ENCODE data around the gene NUTM2D.
"Not testable (repeated sequence)": the region's sequence is repeated elsewhere in the genome, so short reads cannot be mapped to it uniquely, and the experiment has no call there.

Gene NUTM2D

GRCh38 chr10:87341546-87342142 is 15.9 kb upstream of the NUTM2D start:
- not testable (repeated sequence) for H3K18ac ChIP-seq (ENCODE audit: low read length); H2BK12ac ChIP-seq (ENCODE audit: low read length); H4K8ac ChIP-seq (ENCODE audit: low read depth, low read length); H2BK15ac ChIP-seq (ENCODE audit: low read length); H3K27ac ChIP-seq (replicated peaks; ENCODE audit: low read length); H3K14ac ChIP-seq (ENCODE audit: low read length); H3K36me3 ChIP-seq (replicated peaks in 1 of 2; ENCODE audit: control insufficient read depth in 2 of 2, insufficient read depth in 2 of 2, low read length in 2 of 2); H3K79me1 ChIP-seq (ENCODE audit: low read depth, low read length); H4K91ac ChIP-seq (ENCODE audit: low read depth, low read length, poor library complexity); H2BK5ac ChIP-seq (ENCODE audit: low read length); H3K4ac ChIP-seq (ENCODE audit: low read length); H3K4me1 ChIP-seq (ENCODE audit: control insufficient read depth in 2 of 2, insufficient read depth in 1 of 2, low read depth in 1 of 2, low read length in 2 of 2); H3K9me3 ChIP-seq (replicated peaks in 1 of 2; ENCODE audit: control insufficient read depth in 2 of 2, insufficient read depth in 1 of 2, low read depth in 1 of 2, low read length in 2 of 2); H2AK5ac ChIP-seq (ENCODE audit: low read depth, low read length); H2BK120ac ChIP-seq (ENCODE audit: low read depth, low read length); H3K23ac ChIP-seq (ENCODE audit: low read depth, low read length, poor library complexity); H3K27me3 ChIP-seq (ENCODE audit: control insufficient read depth in 3 of 3, insufficient read depth in 3 of 3, low read depth in 1 of 3, low read length in 3 of 3)
- H3K9ac ChIP-seq (ENCODE audit: low read depth, low read length, poor library complexity) = peak overlapping the region; percentile 86
- peak overlapping the region; percentile 85 for H2AFZ ChIP-seq (ENCODE audit: low read length)
- H3K4me3 ChIP-seq (ENCODE audit: low read length in 2 of 2) = peak overlapping the region; percentile 50 to 79
- no CpG with 5 or more reads among the region's 54 CpGs for WGBS, 2 donors (ENCODE audit: extremely low coverage in 2 of 2, insufficient read length in 2 of 2, insufficient replicate concordance in 1 of 2)
- H3K4me2 ChIP-seq (ENCODE audit: insufficient read depth, low read length, poor library complexity, severe bottlenecking) = peak overlapping the region; percentile 33
- DNase-seq (ENCODE audit: low spot score) = peak; percentile 1

GRCh38 chr10:87342249-87342710 is 15.3 kb upstream of the NUTM2D start:
- Histone ChIP-seq H2AFZ (ENCODE audit: low read length) (peak overlapping the region; percentile 85), H3K4me3 (ENCODE audit: low read length in 2 of 2) (peak overlapping the region; percentile 66 to 88), H3K4me2 (ENCODE audit: insufficient read depth, low read length, poor library complexity, severe bottlenecking) (peak overlapping the region; percentile 25), H3K9ac (ENCODE audit: low read depth, low read length, poor library complexity) (peak overlapping the region; percentile 81), H3K27ac (replicated peaks; ENCODE audit: low read length) (peak overlapping the region; percentile 87), H3K18ac (ENCODE audit: low read length) (peak overlapping the region; percentile 92)
- not testable (repeated sequence) for H3K79me1 ChIP-seq (ENCODE audit: low read depth, low read length); H3K9me3 ChIP-seq (replicated peaks in 1 of 2; ENCODE audit: control insufficient read depth in 2 of 2, insufficient read depth in 1 of 2, low read depth in 1 of 2, low read length in 2 of 2); H2BK12ac ChIP-seq (ENCODE audit: low read length); H4K8ac ChIP-seq (ENCODE audit: low read depth, low read length); H2BK15ac ChIP-seq (ENCODE audit: low read length); H3K27me3 ChIP-seq (ENCODE audit: control insufficient read depth in 3 of 3, insufficient read depth in 3 of 3, low read depth in 1 of 3, low read length in 3 of 3); H2BK120ac ChIP-seq (ENCODE audit: low read depth, low read length); H4K91ac ChIP-seq (ENCODE audit: low read depth, low read length, poor library complexity); H3K14ac ChIP-seq (ENCODE audit: low read length); H2AK5ac ChIP-seq (ENCODE audit: low read depth, low read length); H3K23ac ChIP-seq (ENCODE audit: low read depth, low read length, poor library complexity); H3K36me3 ChIP-seq (replicated peaks in 1 of 2; ENCODE audit: control insufficient read depth in 2 of 2, insufficient read depth in 2 of 2, low read length in 2 of 2); H2BK5ac ChIP-seq (ENCODE audit: low read length); H3K4me1 ChIP-seq (ENCODE audit: control insufficient read depth in 2 of 2, insufficient read depth in 1 of 2, low read depth in 1 of 2, low read length in 2 of 2); H3K4ac ChIP-seq (ENCODE audit: low read length)
- DNase-seq (ENCODE audit: low spot score) = peak; percentile 68
- WGBS, 2 donors (ENCODE audit: extremely low coverage in 2 of 2, insufficient read length in 2 of 2, insufficient replicate concordance in 1 of 2) = no CpG with 5 or more reads among the region's 43 CpGs

- not testable (repeated sequence) for H2BK15ac ChIP-seq (ENCODE audit: low read length); H3K36me3 ChIP-seq (replicated peaks in 1 of 2; ENCODE audit: control insufficient read depth in 2 of 2, insufficient read depth in 2 of 2, low read length in 2 of 2); H3K9ac ChIP-seq (ENCODE audit: low read depth, low read length, poor library complexity); H3K14ac ChIP-seq (ENCODE audit: low read length); H2BK5ac ChIP-seq (ENCODE audit: low read length); H3K9me3 ChIP-seq (replicated peaks in 1 of 2; ENCODE audit: control insufficient read depth in 2 of 2, insufficient read depth in 1 of 2, low read depth in 1 of 2, low read length in 2 of 2); H3K79me1 ChIP-seq (ENCODE audit: low read depth, low read length); H3K23ac ChIP-seq (ENCODE audit: low read depth, low read length, poor library complexity); H3K27me3 ChIP-seq (ENCODE audit: control insufficient read depth in 3 of 3, insufficient read depth in 3 of 3, low read depth in 1 of 3, low read length in 3 of 3); H2AK5ac ChIP-seq (ENCODE audit: low read depth, low read length); H3K18ac ChIP-seq (ENCODE audit: low read length); H2BK120ac ChIP-seq (ENCODE audit: low read depth, low read length); H3K4me1 ChIP-seq (ENCODE audit: control insufficient read depth in 2 of 2, insufficient read depth in 1 of 2, low read depth in 1 of 2, low read length in 2 of 2); H4K91ac ChIP-seq (ENCODE audit: low read depth, low read length, poor library complexity); H4K8ac ChIP-seq (ENCODE audit: low read depth, low read length); H3K4ac ChIP-seq (ENCODE audit: low read length); H2BK12ac ChIP-seq (ENCODE audit: low read length)
- Histone ChIP-seq H2AFZ (ENCODE audit: low read length) (peak overlapping the region; percentile 82), H3K27ac (replicated peaks; ENCODE audit: low read length) (peak overlapping the region; percentile 64), H3K4me2 (ENCODE audit: insufficient read depth, low read length, poor library complexity, severe bottlenecking) (peak overlapping the region; percentile 11), H3K4me3 (ENCODE audit: low read length in 2 of 2) (peak overlapping the region; percentile 47 to 65)
- peak; percentile 71 for DNase-seq (ENCODE audit: low spot score)
- WGBS, 2 donors (ENCODE audit: extremely low coverage in 2 of 2, insufficient read length in 2 of 2, insufficient replicate concordance in 1 of 2) = no CpG with 5 or more reads among the region's 65 CpGs
Measured at GRCh38 chr10:87342711-87343258, 14.8 kb upstream of the NUTM2D start.

- H4K91ac ChIP-seq (ENCODE audit: low read depth, low read length, poor library complexity); H3K27ac ChIP-seq (replicated peaks; ENCODE audit: low read length); H3K18ac ChIP-seq (ENCODE audit: low read length); H3K4me2 ChIP-seq (ENCODE audit: insufficient read depth, low read length, poor library complexity, severe bottlenecking); H3K27me3 ChIP-seq (ENCODE audit: control insufficient read depth in 3 of 3, insufficient read depth in 3 of 3, low read depth in 1 of 3, low read length in 3 of 3); DNase-seq (ENCODE audit: low spot score); H2BK12ac ChIP-seq (ENCODE audit: low read length); H3K9ac ChIP-seq (ENCODE audit: low read depth, low read length, poor library complexity); H3K4me1 ChIP-seq (ENCODE audit: control insufficient read depth in 2 of 2, insufficient read depth in 1 of 2, low read depth in 1 of 2, low read length in 2 of 2); H3K79me1 ChIP-seq (ENCODE audit: low read depth, low read length); H2AK5ac ChIP-seq (ENCODE audit: low read depth, low read length); H3K14ac ChIP-seq (ENCODE audit: low read length); H3K23ac ChIP-seq (ENCODE audit: low read depth, low read length, poor library complexity); H4K8ac ChIP-seq (ENCODE audit: low read depth, low read length); H2BK120ac ChIP-seq (ENCODE audit: low read depth, low read length); H3K4ac ChIP-seq (ENCODE audit: low read length); H3K9me3 ChIP-seq (replicated peaks in 1 of 2; ENCODE audit: control insufficient read depth in 2 of 2, insufficient read depth in 1 of 2, low read depth in 1 of 2, low read length in 2 of 2); H3K36me3 ChIP-seq (replicated peaks in 1 of 2; ENCODE audit: control insufficient read depth in 2 of 2, insufficient read depth in 2 of 2, low read length in 2 of 2); H2BK15ac ChIP-seq (ENCODE audit: low read length); H3K4me3 ChIP-seq (ENCODE audit: low read length in 2 of 2); H2BK5ac ChIP-seq (ENCODE audit: low read length); H2AFZ ChIP-seq (ENCODE audit: low read length): not testable (repeated sequence)
- no CpG with 5 or more reads among the region's 1 CpG for WGBS, 2 donors (ENCODE audit: extremely low coverage in 2 of 2, insufficient read length in 2 of 2, insufficient replicate concordance in 1 of 2)
Measured at GRCh38 chr10:87345743-87346142, 11.8 kb upstream of the NUTM2D start.
